ENCODE data around the gene NAV1. TPM values are rescaled to one million over a fixed set of nuclear protein-coding genes. Genes with fewer than 3 reads are reported as not detected.

The NAV1 gene
- total and polyA plus RNA-seq, 4 donors: 43.6 to 96.3 (median 70.6) TPM

- no peak overlapping the region for H3K4me3 ChIP-seq (ENCODE audit: low read depth, low read length)
- no peaks in the 10 kb centered on the region for H3K9me3 ChIP-seq (ENCODE audit: control insufficient read depth, insufficient read depth, low read length)
- H3K36me3 ChIP-seq (ENCODE audit: control insufficient read depth, insufficient read depth, low read length): no peaks in the 10 kb centered on the region
- no CpG with 5 or more reads among the region's 8 CpGs for WGBS (ENCODE audit: insufficient coverage)
- H3K27me3 ChIP-seq (ENCODE audit: control insufficient read depth, insufficient read depth, low read length): no peaks in the 10 kb centered on the region
- peak overlapping the region; percentile 72 for H3K27ac ChIP-seq (ENCODE audit: low read depth, low read length)
- DNase-seq (ENCODE audit: low read depth in 4 of 6, low spot score in 6 of 6): no peak
- H3K4me1 ChIP-seq (ENCODE audit: control insufficient read depth, insufficient read depth, low read length): peaks cover 30% of the 10 kb centered on the region
Measured at GRCh38 chr1:201553496-201554189, 14.7 kb downstream of the NAV1 start.

DNA sequence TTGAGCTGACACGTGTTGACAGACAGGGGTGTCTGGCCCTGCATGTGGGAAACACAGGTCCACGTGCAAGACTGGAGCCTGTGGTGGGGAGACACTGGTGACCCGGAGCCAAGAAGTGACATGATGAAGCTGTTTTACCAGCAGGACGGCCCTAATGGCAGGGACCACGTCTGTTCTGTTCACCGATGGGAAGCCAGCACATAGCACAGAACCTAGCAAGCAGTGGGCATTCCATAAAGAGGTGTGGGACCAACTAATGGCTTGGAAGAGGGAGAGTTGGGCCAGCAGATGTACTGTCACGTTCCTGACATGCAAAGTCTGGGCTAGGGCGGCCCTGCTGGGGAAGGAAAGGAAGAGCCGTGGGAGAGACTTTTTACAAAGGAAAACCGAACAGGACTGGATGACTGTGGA, 15.3 kb downstream of the NAV1 start:
- Histone ChIP-seq H3K4me1 (ENCODE audit: control insufficient read depth, insufficient read depth, low read length) (peaks cover 30% of the 10 kb centered on the region), H3K9me3 (ENCODE audit: control insufficient read depth, insufficient read depth, low read length) (no peaks in the 10 kb centered on the region), H3K4me3 (ENCODE audit: low read depth, low read length) (no peak overlapping the region), H3K36me3 (ENCODE audit: control insufficient read depth, insufficient read depth, low read length) (no peaks in the 10 kb centered on the region), H3K27ac (ENCODE audit: low read depth, low read length) (no peak overlapping the region), H3K27me3 (ENCODE audit: control insufficient read depth, insufficient read depth, low read length) (no peaks in the 10 kb centered on the region)
- WGBS (ENCODE audit: insufficient coverage): 50% methylated on average over 10 of the region's 10 CpGs
- DNase-seq (ENCODE audit: low read depth in 4 of 6, low spot score in 6 of 6): no peak

- WGBS (ENCODE audit: insufficient coverage): 94% methylated on average over 4 of the region's 7 CpGs
- DNase-seq (ENCODE audit: low read depth in 4 of 6, low spot score in 6 of 6): no peak
- no peak overlapping the region for H3K27ac ChIP-seq (ENCODE audit: low read depth, low read length)
- H3K27me3 ChIP-seq (ENCODE audit: control insufficient read depth, insufficient read depth, low read length): no peaks in the 10 kb centered on the region
- H3K4me3 ChIP-seq (ENCODE audit: low read depth, low read length): no peak overlapping the region
- no peaks in the 10 kb centered on the region for H3K9me3 ChIP-seq (ENCODE audit: control insufficient read depth, insufficient read depth, low read length)
- H3K4me1 ChIP-seq (ENCODE audit: control insufficient read depth, insufficient read depth, low read length): peaks cover 35% of the 10 kb centered on the region
- no peaks in the 10 kb centered on the region for H3K36me3 ChIP-seq (ENCODE audit: control insufficient read depth, insufficient read depth, low read length)
Measured at GRCh38 chr1:201554789-201555592, 16.1 kb downstream of the NAV1 start.

- Histone ChIP-seq H3K27ac (ENCODE audit: low read depth, low read length) (no peak overlapping the region), H3K4me3 (ENCODE audit: low read depth, low read length) (no peak overlapping the region), H3K9me3 (ENCODE audit: control insufficient read depth, insufficient read depth, low read length) (no peaks in the 10 kb centered on the region), H3K36me3 (ENCODE audit: control insufficient read depth, insufficient read depth, low read length) (no peaks in the 10 kb centered on the region), H3K27me3 (ENCODE audit: control insufficient read depth, insufficient read depth, low read length) (no peaks in the 10 kb centered on the region), H3K4me1 (ENCODE audit: control insufficient read depth, insufficient read depth, low read length) (peaks cover 41% of the 10 kb centered on the region)
- 85% methylated on average over 6 of the region's 9 CpGs for WGBS (ENCODE audit: insufficient coverage)
- DNase-seq (ENCODE audit: low read depth in 4 of 6, low spot score in 6 of 6): no peak
Measured at GRCh38 chr1:201555593-201555945, 16.6 kb downstream of the NAV1 start.

DNA sequence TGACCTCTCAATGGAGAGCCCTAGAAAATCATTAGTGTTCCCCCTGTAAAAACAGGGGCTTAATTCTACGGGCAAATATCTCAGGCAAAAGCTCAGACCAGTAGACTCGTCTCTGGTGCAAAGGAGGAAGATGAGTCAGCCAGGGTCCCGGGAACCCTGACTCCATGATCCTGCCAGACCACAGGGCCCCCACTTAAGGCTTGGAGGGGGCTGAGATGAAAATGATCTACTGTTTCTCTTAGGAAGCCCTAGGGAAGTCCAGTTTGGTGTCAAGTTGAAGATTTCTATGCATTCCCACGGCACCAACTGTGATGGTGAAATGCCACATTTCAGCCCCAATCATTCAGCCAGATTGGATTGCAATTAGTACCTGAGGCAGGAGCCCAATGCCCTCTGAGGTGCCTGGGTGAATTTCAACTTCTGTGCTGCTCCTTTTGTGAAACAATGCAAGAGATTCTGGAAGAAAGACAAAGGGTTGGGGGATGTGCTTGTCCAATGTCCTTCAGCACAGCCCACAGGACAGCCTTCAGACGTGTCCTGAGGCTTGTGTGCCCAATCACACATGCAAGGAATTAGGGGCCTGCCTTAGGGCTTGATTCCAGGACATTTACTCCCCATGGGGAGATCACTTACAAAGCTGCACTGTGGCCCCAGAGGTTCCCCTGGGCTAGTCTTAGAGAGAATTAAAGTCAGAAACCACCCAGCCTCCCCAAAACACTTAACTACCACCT, 18.1 kb downstream of the NAV1 start:
- H3K27ac ChIP-seq (ENCODE audit: low read depth, low read length): no peak overlapping the region
- H3K36me3 ChIP-seq (ENCODE audit: control insufficient read depth, insufficient read depth, low read length): no peaks in the 10 kb centered on the region
- peaks cover 43% of the 10 kb centered on the region for H3K4me1 ChIP-seq (ENCODE audit: control insufficient read depth, insufficient read depth, low read length)
- WGBS (ENCODE audit: insufficient coverage): 73% methylated on average over 4 of the region's 5 CpGs
- no peak for DNase-seq (ENCODE audit: low read depth in 4 of 6, low spot score in 6 of 6)
- H3K9me3 ChIP-seq (ENCODE audit: control insufficient read depth, insufficient read depth, low read length): no peaks in the 10 kb centered on the region
- H3K27me3 ChIP-seq (ENCODE audit: control insufficient read depth, insufficient read depth, low read length): no peaks in the 10 kb centered on the region
- H3K4me3 ChIP-seq (ENCODE audit: low read depth, low read length): no peak overlapping the region

- DNase-seq (ENCODE audit: low read depth in 4 of 6, low spot score in 6 of 6): peak in 1 of 6 donors; percentile 29
- 78% methylated on average over 7 of the region's 7 CpGs for WGBS (ENCODE audit: insufficient coverage)
- H3K9me3 ChIP-seq (ENCODE audit: control insufficient read depth, insufficient read depth, low read length): no peaks in the 10 kb centered on the region
- H3K4me1 ChIP-seq (ENCODE audit: control insufficient read depth, insufficient read depth, low read length): peaks cover 43% of the 10 kb centered on the region
- H3K27me3 ChIP-seq (ENCODE audit: control insufficient read depth, insufficient read depth, low read length): no peaks in the 10 kb centered on the region
- no peaks in the 10 kb centered on the region for H3K36me3 ChIP-seq (ENCODE audit: control insufficient read depth, insufficient read depth, low read length)
- no peak overlapping the region for H3K4me3 ChIP-seq (ENCODE audit: low read depth, low read length)
- no peak overlapping the region for H3K27ac ChIP-seq (ENCODE audit: low read depth, low read length)
Measured at GRCh38 chr1:201557572-201557958, 18.6 kb downstream of the NAV1 start.

GRCh38 chr1:201559679-201560162, 20.8 kb downstream of the NAV1 start:
- Histone ChIP-seq H3K27me3 (ENCODE audit: control insufficient read depth, insufficient read depth, low read length) (no peaks in the 10 kb centered on the region), H3K36me3 (ENCODE audit: control insufficient read depth, insufficient read depth, low read length) (no peaks in the 10 kb centered on the region), H3K4me1 (ENCODE audit: control insufficient read depth, insufficient read depth, low read length) (peaks cover 48% of the 10 kb centered on the region), H3K4me3 (ENCODE audit: low read depth, low read length) (no peak overlapping the region), H3K27ac (ENCODE audit: low read depth, low read length) (no peak overlapping the region), H3K9me3 (ENCODE audit: control insufficient read depth, insufficient read depth, low read length) (no peaks in the 10 kb centered on the region)
- 3% methylated on average over 6 of the region's 13 CpGs for WGBS (ENCODE audit: insufficient coverage)
- DNase-seq (ENCODE audit: low read depth in 4 of 6, low spot score in 6 of 6): peak in 4 of 6 donors; percentile 72 to 97 (median 84)

- Histone ChIP-seq H3K27ac (ENCODE audit: low read depth, low read length) (no peak overlapping the region), H3K9me3 (ENCODE audit: control insufficient read depth, insufficient read depth, low read length) (no peaks in the 10 kb centered on the region), H3K4me1 (ENCODE audit: control insufficient read depth, insufficient read depth, low read length) (peaks cover 54% of the 10 kb centered on the region), H3K36me3 (ENCODE audit: control insufficient read depth, insufficient read depth, low read length) (no peaks in the 10 kb centered on the region), H3K4me3 (ENCODE audit: low read depth, low read length) (no peak overlapping the region), H3K27me3 (ENCODE audit: control insufficient read depth, insufficient read depth, low read length) (no peaks in the 10 kb centered on the region)
- no peak for DNase-seq (ENCODE audit: low read depth in 4 of 6, low spot score in 6 of 6)
- 63% methylated on average over 9 of the region's 9 CpGs for WGBS (ENCODE audit: insufficient coverage)
Measured at GRCh38 chr1:201560328-201561194, 21.6 kb downstream of the NAV1 start.

GRCh38 chr1:201561195-201561564, 22.3 kb downstream of the NAV1 start:
- H3K27me3 ChIP-seq (ENCODE audit: control insufficient read depth, insufficient read depth, low read length): no peaks in the 10 kb centered on the region
- DNase-seq (ENCODE audit: low read depth in 4 of 6, low spot score in 6 of 6): no peak
- H3K9me3 ChIP-seq (ENCODE audit: control insufficient read depth, insufficient read depth, low read length): no peaks in the 10 kb centered on the region
- WGBS (ENCODE audit: insufficient coverage): 100% methylated on average over 1 of the region's 3 CpGs
- no peak overlapping the region for H3K4me3 ChIP-seq (ENCODE audit: low read depth, low read length)
- no peak overlapping the region for H3K27ac ChIP-seq (ENCODE audit: low read depth, low read length)
- no peaks in the 10 kb centered on the region for H3K36me3 ChIP-seq (ENCODE audit: control insufficient read depth, insufficient read depth, low read length)
- peaks cover 60% of the 10 kb centered on the region for H3K4me1 ChIP-seq (ENCODE audit: control insufficient read depth, insufficient read depth, low read length)
